Measurements from ENCODE around the gene OTOA.
"Not testable (repeated sequence)": the region's sequence is repeated elsewhere in the genome, so short reads cannot be mapped to it uniquely, and the experiment has no call there.

The OTOA gene

GRCh38 chr16:21708533-21709115 lies 44.9 kb downstream of the OTOA start:
- peak; percentile 66 for DNase-seq (ENCODE audit: extremely low spot score, insufficient read length, low read depth)
- FAIRE-seq, result peak; percentile 87

GRCh38 chr16:21710938-21711337 lies 47.2 kb downstream of the OTOA start:
- no peak for FAIRE-seq
- no peak for DNase-seq (ENCODE audit: extremely low spot score, insufficient read length, low read depth)

GRCh38 chr16:21713549-21714368 lies 50.0 kb downstream of the OTOA start:
- DNase-seq (ENCODE audit: extremely low spot score, insufficient read length, low read depth), result no peak
- no peak for FAIRE-seq

GRCh38 chr16:21714369-21714618 lies 50.5 kb downstream of the OTOA start:
- FAIRE-seq, result not testable (repeated sequence)

GRCh38 chr16:21717608-21718007 lies 53.8 kb downstream of the OTOA start:
- FAIRE-seq (no peak), DNase-seq (ENCODE audit: extremely low spot score, insufficient read length, low read depth) (no peak)

More at GRCh38 chr16:21714369-21714618, 50.5 kb downstream of the OTOA start:
- DNase-seq (ENCODE audit: extremely low spot score, insufficient read length, low read depth), result not testable (repeated sequence)

- FAIRE-seq (no peak), DNase-seq (ENCODE audit: extremely low spot score, insufficient read length, low read depth) (no peak)
Observed at GRCh38 chr16:21719283-21719682, 55.5 kb downstream of the OTOA start.

GRCh38 chr16:21720533-21720932 lies 56.8 kb downstream of the OTOA start:
- DNase-seq (ENCODE audit: extremely low spot score, insufficient read length, low read depth) (no peak), FAIRE-seq (no peak)

- DNase-seq (ENCODE audit: extremely low spot score, insufficient read length, low read depth), result no peak
- no peak for FAIRE-seq
Observed at GRCh38 chr16:21722771-21723455, 59.1 kb downstream of the OTOA start.

- FAIRE-seq (peak; percentile 21), DNase-seq (ENCODE audit: extremely low spot score, insufficient read length, low read depth) (no peak)
Observed at GRCh38 chr16:21723532-21723931, 59.8 kb downstream of the OTOA start.

- no peak for DNase-seq (ENCODE audit: extremely low spot score, insufficient read length, low read depth)
- FAIRE-seq, result no peak
Observed at GRCh38 chr16:21727344-21727743, 63.6 kb downstream of the OTOA start.

- FAIRE-seq; DNase-seq (ENCODE audit: extremely low spot score, insufficient read length, low read depth): not testable (repeated sequence)
Observed at GRCh38 chr16:21731233-21731632, 67.5 kb downstream of the OTOA start.

- DNase-seq (ENCODE audit: extremely low spot score, insufficient read length, low read depth); FAIRE-seq: not testable (repeated sequence)
Observed at GRCh38 chr16:21740637-21741036, 76.9 kb downstream of the OTOA start.

- FAIRE-seq; DNase-seq (ENCODE audit: extremely low spot score, insufficient read length, low read depth): not testable (repeated sequence)
Observed at GRCh38 chr16:21756192-21757079, 92.7 kb downstream of the OTOA start.

- not testable (repeated sequence) for DNase-seq (ENCODE audit: extremely low spot score, insufficient read length, low read depth)
- FAIRE-seq, result peak; percentile 47
Observed at GRCh38 chr16:21757080-21757671, 93.4 kb downstream of the OTOA start.

- DNase-seq (ENCODE audit: extremely low spot score, insufficient read length, low read depth); FAIRE-seq: not testable (repeated sequence)
Observed at GRCh38 chr16:21768280-21768679, 104.5 kb downstream of the OTOA start.

GRCh38 chr16:21768810-21769209 lies 105.0 kb downstream of the OTOA start:
- DNase-seq (ENCODE audit: extremely low spot score, insufficient read length, low read depth); FAIRE-seq: not testable (repeated sequence)

- FAIRE-seq; DNase-seq (ENCODE audit: extremely low spot score, insufficient read length, low read depth): not testable (repeated sequence)
Observed at GRCh38 chr16:21769284-21769683, 105.5 kb downstream of the OTOA start.

GRCh38 chr16:21770584-21770983 lies 106.8 kb downstream of the OTOA start:
- FAIRE-seq, result peak; percentile 76
- not testable (repeated sequence) for DNase-seq (ENCODE audit: extremely low spot score, insufficient read length, low read depth)

- not testable (repeated sequence) for FAIRE-seq; DNase-seq (ENCODE audit: extremely low spot score, insufficient read length, low read depth)
Observed at GRCh38 chr16:21772547-21773206, 108.9 kb downstream of the OTOA start.
